Measurements from ENCODE around the gene FZR1. TPM values are rescaled to one million over a fixed set of nuclear protein-coding genes. Genes with fewer than 3 reads are reported as not detected.
"Not testable (repeated sequence)": the region's sequence is repeated elsewhere in the genome, so short reads cannot be mapped to it uniquely, and the experiment has no call there.

Gene FZR1
- total RNA-seq, 4 donors from 2014 or later, result 15.9 to 32.0 (median 21.0) TPM

GRCh38 chr19:3526507-3527237, 20.6 kb downstream of the FZR1 start:
- peaks cover 0 to 59% of the 10 kb centered on the region in 2 donors for H3K36me3 ChIP-seq
- H3K9me3 ChIP-seq, result no peaks in the 10 kb centered on the region
- H3K27ac ChIP-seq, result no peak overlapping the region
- intact Hi-C loops (cut with DNase I; ENCODE audit: low total_unique reads) (no loop called here), in situ Hi-C loops (cut with MboI; ENCODE audit: low sequenced_read_pairs in 4 of 4) (no loop called here)
- TF ChIP-seq, protein P1, sequence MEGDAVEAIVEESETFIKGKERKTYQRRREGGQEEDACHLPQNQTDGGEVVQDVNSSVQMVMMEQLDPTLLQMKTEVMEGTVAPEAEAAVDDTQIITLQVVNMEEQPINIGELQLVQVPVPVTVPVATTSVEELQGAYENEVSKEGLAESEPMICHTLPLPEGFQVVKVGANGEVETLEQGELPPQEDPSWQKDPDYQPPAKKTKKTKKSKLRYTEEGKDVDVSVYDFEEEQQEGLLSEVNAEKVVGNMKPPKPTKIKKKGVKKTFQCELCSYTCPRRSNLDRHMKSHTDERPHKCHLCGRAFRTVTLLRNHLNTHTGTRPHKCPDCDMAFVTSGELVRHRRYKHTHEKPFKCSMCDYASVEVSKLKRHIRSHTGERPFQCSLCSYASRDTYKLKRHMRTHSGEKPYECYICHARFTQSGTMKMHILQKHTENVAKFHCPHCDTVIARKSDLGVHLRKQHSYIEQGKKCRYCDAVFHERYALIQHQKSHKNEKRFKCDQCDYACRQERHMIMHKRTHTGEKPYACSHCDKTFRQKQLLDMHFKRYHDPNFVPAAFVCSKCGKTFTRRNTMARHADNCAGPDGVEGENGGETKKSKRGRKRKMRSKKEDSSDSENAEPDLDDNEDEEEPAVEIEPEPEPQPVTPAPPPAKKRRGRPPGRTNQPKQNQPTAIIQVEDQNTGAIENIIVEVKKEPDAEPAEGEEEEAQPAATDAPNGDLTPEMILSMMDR (IDR thresholded peaks at IDR 0.05 in 4 of 5, conservative IDR thresholded peaks at IDR 0.05 in 1 of 5), result no peak
- TF ChIP-seq POLR2A (IDR thresholded peaks at IDR 0.05), result no peak
- H3K4me1 ChIP-seq, result no peaks in the 10 kb centered on the region
- no peak overlapping the region for H3K4me3 ChIP-seq
- ATAC-seq, result no peak
- no peak for DNase-seq
- no peaks in the 10 kb centered on the region for H3K27me3 ChIP-seq

DNA sequence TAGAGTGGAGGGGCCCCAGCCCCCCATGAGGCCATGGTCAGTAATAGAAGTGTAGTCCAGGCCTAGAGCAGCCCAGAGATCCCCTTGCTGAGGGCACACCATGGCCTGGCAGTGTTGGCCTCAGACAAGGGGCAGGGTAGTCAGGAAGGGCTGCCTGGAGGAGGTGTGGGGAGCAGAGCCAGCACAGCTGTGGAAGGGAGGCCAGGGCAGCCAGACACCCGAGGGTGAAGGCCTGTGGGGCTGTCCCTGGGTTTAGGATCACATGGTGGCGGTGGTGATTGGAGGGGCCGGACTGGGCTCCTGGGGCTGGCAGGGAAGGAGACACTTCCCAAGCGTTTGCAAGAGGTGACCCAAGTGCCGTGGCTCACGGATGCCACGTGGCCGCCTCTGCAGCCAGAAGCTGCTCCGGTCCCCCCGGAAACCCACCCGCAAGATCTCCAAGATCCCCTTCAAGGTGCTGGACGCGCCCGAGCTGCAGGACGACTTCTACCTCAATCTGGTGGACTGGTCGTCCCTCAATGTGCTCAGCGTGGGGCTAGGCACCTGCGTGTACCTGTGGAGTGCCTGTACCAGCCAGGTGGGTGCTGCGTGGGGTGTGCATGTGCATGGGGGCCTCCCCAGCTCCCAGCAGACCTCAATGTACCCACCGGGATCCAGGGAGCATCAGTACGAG, 21.3 kb downstream of the FZR1 start:
- intact Hi-C loops (cut with DNase I; ENCODE audit: low total_unique reads) (no loop called here), in situ Hi-C loops (cut with MboI; ENCODE audit: low sequenced_read_pairs in 4 of 4) (no loop called here)
- peaks cover 0 to 66% of the 10 kb centered on the region in 2 donors for H3K36me3 ChIP-seq
- TF ChIP-seq, protein P1 (IDR thresholded peaks at IDR 0.05 in 4 of 5, conservative IDR thresholded peaks at IDR 0.05 in 1 of 5), result no peak
- TF ChIP-seq POLR2A (IDR thresholded peaks at IDR 0.05), result no peak
- no peaks in the 10 kb centered on the region for H3K27me3 ChIP-seq
- no peaks in the 10 kb centered on the region for H3K4me1 ChIP-seq
- H3K27ac ChIP-seq, result no peak overlapping the region
- no peaks in the 10 kb centered on the region for H3K9me3 ChIP-seq
- ATAC-seq (no peak), DNase-seq (no peak)
- no peak overlapping the region for H3K4me3 ChIP-seq

- H3K27ac ChIP-seq, result no peak overlapping the region
Observed at GRCh38 chr19:3528080-3528479, 22.0 kb downstream of the FZR1 start.

GRCh38 chr19:3528539-3529211, 22.6 kb downstream of the FZR1 start:
- in situ Hi-C loops (cut with MboI; ENCODE audit: low sequenced_read_pairs in 4 of 4), result no loop called here
- DNase-seq, result no peak

More at GRCh38 chr19:3528080-3528479, 22.0 kb downstream of the FZR1 start:
- in situ Hi-C loops (cut with MboI; ENCODE audit: low sequenced_read_pairs in 4 of 4) (no loop called here), intact Hi-C loops (cut with DNase I; ENCODE audit: low total_unique reads) (no loop called here)
- ATAC-seq, result no peak
- no peaks in the 10 kb centered on the region for H3K4me1 ChIP-seq
- H3K36me3 ChIP-seq, result peaks cover 0 to 66% of the 10 kb centered on the region in 2 donors
- DNase-seq, result no peak
- no peak overlapping the region for H3K4me3 ChIP-seq
- TF ChIP-seq, protein P1 (IDR thresholded peaks at IDR 0.05 in 4 of 5, conservative IDR thresholded peaks at IDR 0.05 in 1 of 5), result no peak
- no peak for TF ChIP-seq POLR2A (IDR thresholded peaks at IDR 0.05)
- H3K27me3 ChIP-seq, result no peaks in the 10 kb centered on the region
- H3K9me3 ChIP-seq, result no peaks in the 10 kb centered on the region

DNA sequence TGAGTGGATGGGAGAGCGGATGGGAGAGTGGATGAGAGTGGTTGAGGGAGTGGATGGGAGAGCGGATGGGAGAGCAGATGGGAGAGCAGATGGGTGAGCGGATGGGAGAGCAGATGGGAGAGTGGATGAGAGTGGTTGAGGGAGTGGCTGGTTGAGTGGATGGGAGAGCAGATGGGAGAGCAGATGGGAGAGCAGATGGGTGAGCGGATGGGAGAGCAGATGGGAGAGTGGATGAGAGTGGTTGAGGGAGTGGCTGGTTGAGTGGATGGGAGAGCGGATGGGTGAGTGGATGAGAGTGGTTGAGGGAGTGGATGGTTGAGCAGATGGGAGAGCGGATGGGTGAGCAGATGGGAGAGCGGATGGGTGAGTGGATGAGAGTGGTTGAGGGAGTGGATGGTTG, 23.2 kb downstream of the FZR1 start:
- H3K4me1 ChIP-seq; H3K27ac ChIP-seq; H3K27me3 ChIP-seq; H3K9me3 ChIP-seq; intact Hi-C loops (cut with DNase I; ENCODE audit: low total_unique reads); ATAC-seq; H3K4me3 ChIP-seq; DNase-seq; in situ Hi-C loops (cut with MboI; ENCODE audit: low sequenced_read_pairs in 4 of 4): not testable (repeated sequence)
- peaks cover 0 to 63% of the 10 kb centered on the region in 2 donors for H3K36me3 ChIP-seq

More at GRCh38 chr19:3528539-3529211, 22.6 kb downstream of the FZR1 start:
- intact Hi-C loops (cut with DNase I; ENCODE audit: low total_unique reads), result no loop called here
- Histone ChIP-seq H3K9me3 (no peaks in the 10 kb centered on the region), H3K36me3 (peaks cover 0 to 66% of the 10 kb centered on the region in 2 donors), H3K27ac (no peak overlapping the region), H3K4me1 (no peaks in the 10 kb centered on the region), H3K4me3 (no peak overlapping the region), H3K27me3 (no peaks in the 10 kb centered on the region)
- ATAC-seq, result no peak
- TF ChIP-seq, protein P1 (IDR thresholded peaks at IDR 0.05 in 4 of 5, conservative IDR thresholded peaks at IDR 0.05 in 1 of 5), result no peak
- no peak for TF ChIP-seq POLR2A (IDR thresholded peaks at IDR 0.05)

Data from gastrocnemius medialis (tissue), 4 donors.